HG02870 (cell line): ENCODE data around the gene TSSK2.
"Not testable (repeated sequence)": the region's sequence is repeated elsewhere in the genome, so short reads cannot be mapped to it uniquely, and the experiment has no call there.

Source experiments
- ATAC-seq: cut with Tn5 transposase; IDR thresholded peaks from one replicate; pipeline ENCODE4 v1.9.1; 2021; ENCODE audit warnings: mild to moderate bottlenecking, moderate library complexity; ENCODE audit not compliant: unreplicated experiment

TSSK2 gene

GRCh38 chr22:19130959-19131684, at the start of gene TSSK2:
TSSK2 (plus strand) TSS chr22:19131308; CDS start chr22:19131400, 92 bp downstream.
- ATAC-seq, result no peak

- ATAC-seq, result no peak
These were observed 49.8 kb upstream of the TSSK2 start for GRCh38 chr22:19081351-19081750.

GRCh38 chr22:19082101-19082500, 49.0 kb upstream of the TSSK2 start:
- no peak for ATAC-seq

GRCh38 chr22:19082793-19083192, 48.3 kb upstream of the TSSK2 start:
- no peak for ATAC-seq

- ATAC-seq, result not testable (repeated sequence)
These were observed 47.0 kb upstream of the TSSK2 start for GRCh38 chr22:19084126-19084525.

- ATAC-seq, result not testable (repeated sequence)
These were observed 46.5 kb upstream of the TSSK2 start for GRCh38 chr22:19084586-19084985.

GRCh38 chr22:19085233-19085718, 45.8 kb upstream of the TSSK2 start:
- ATAC-seq, result no peak

- no peak for ATAC-seq
These were observed 44.7 kb upstream of the TSSK2 start for GRCh38 chr22:19086417-19086816.

GRCh38 chr22:19086896-19087295, 44.2 kb upstream of the TSSK2 start:
- no peak for ATAC-seq

- no peak for ATAC-seq
These were observed 42.1 kb upstream of the TSSK2 start for GRCh38 chr22:19088866-19089595.

- no peak for ATAC-seq
These were observed 40.9 kb upstream of the TSSK2 start for GRCh38 chr22:19090183-19090582.

GRCh38 chr22:19090586-19091127, 40.5 kb upstream of the TSSK2 start:
- ATAC-seq, result no peak

GRCh38 chr22:19092725-19093124, 38.4 kb upstream of the TSSK2 start:
- ATAC-seq, result no peak

GRCh38 chr22:19094393-19094997, 36.6 kb upstream of the TSSK2 start:
- no peak for ATAC-seq

GRCh38 chr22:19096555-19096954, 34.6 kb upstream of the TSSK2 start:
- no peak for ATAC-seq

- ATAC-seq, result no peak
These were observed 33.6 kb upstream of the TSSK2 start for GRCh38 chr22:19097518-19097917.

- no peak for ATAC-seq
These were observed 33.0 kb upstream of the TSSK2 start for GRCh38 chr22:19098157-19098556.

GRCh38 chr22:19103880-19104821, 27.0 kb upstream of the TSSK2 start:
- ATAC-seq, result no peak

- ATAC-seq, result no peak
These were observed 25.7 kb upstream of the TSSK2 start for GRCh38 chr22:19105456-19105855.
